Measurements from ENCODE around the gene COX7B2.

Gene COX7B2

GRCh38 chr4:46715468-46715867 lies 193.6 kb downstream of the COX7B2 start:
- no peak for DNase-seq (ENCODE audit: low read depth)

GRCh38 chr4:46698891-46699290 lies 210.2 kb downstream of the COX7B2 start:
- DNase-seq (ENCODE audit: low read depth): no peak
